ENCODE measurements around the gene EDN1.

Gene EDN1

GRCh38 chr6:12343440-12344162, 53.4 kb downstream of the EDN1 start:
- H3K27ac ChIP-seq = peak overlapping the region; percentile 40
- TF ChIP-seq CTCF (conservative IDR thresholded peaks at IDR 0.05) = no peak
- no peak for TF ChIP-seq ZFX (IDR thresholded peaks at IDR 0.05)

GRCh38 chr6:12344296-12344695, 54.1 kb downstream of the EDN1 start:
- H3K27ac ChIP-seq = peak overlapping the region; percentile 40

GRCh38 chr6:12344961-12345693, 55.0 kb downstream of the EDN1 start:
- TF ChIP-seq CTCF (conservative IDR thresholded peaks at IDR 0.05) = no peak
- no peak for TF ChIP-seq ZFX (IDR thresholded peaks at IDR 0.05)
- H3K27ac ChIP-seq = peak overlapping the region; percentile 40

More at GRCh38 chr6:12344296-12344695, 54.1 kb downstream of the EDN1 start:
- TF ChIP-seq CTCF (conservative IDR thresholded peaks at IDR 0.05) = no peak
- TF ChIP-seq ZFX (IDR thresholded peaks at IDR 0.05) = no peak

- H3K27ac ChIP-seq = no peak overlapping the region
- TF ChIP-seq CTCF (conservative IDR thresholded peaks at IDR 0.05) (no peak), ZFX (IDR thresholded peaks at IDR 0.05) (no peak)
These were observed 55.5 kb downstream of the EDN1 start for GRCh38 chr6:12345694-12346058.

All from C4-2B (cell line).